ENCODE data around the gene SLC47A2. TPM values are rescaled to one million over a fixed set of nuclear protein-coding genes. Genes with fewer than 3 reads are reported as not detected.

The SLC47A2 gene
- total and polyA plus RNA-seq, 2 of the 13 experiments (the other 11 are each of a cell fraction or from before 2014, with no cell fraction given): 0.04 TPM; not detected in 1

DNA sequence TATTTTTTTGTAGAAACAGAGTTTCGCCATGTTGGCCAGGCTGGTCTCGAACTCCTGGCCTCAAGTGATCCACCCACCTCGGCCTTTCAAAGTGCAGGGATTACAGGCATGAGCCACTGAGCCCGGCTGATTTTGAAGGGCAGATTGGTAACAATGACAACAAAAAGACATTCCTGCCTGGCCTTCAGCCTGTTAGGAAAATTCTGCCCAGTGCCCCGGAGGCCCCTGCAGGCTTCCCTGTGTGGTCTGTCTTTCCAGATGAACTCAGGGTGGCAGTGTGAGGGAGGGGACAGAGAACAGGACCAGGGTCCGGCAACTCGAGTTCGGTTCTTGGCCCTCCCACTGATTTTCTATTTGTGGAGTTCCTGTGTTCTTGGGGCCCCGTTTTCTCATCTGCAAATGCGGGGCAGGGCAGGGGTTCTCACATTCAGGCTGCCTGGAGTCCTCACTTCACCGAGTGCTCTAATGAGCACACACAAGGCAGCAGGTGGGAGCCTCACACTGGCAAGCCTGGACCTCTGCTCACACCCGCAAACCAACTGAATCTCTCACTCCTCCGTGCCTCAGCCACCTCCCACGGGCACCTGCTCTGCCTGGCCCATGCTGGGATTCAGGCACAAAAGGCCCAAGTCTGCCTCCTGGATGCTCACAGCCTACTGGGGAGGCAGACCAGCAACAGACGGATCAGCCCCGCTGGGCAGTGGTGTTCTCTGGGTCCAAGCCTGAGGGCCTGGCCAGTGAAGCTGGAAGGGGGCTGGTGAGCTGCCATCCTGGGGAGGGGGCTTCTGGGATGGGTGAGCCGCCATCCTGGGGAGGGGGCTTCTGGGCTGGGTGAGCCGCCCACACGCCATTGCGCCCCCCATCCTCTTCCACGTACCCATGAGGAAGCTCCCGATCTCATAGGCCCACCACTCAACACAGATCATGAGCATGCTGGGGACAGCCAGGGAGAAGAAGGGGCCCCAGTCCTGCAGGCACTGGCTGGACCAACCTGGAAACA, 10.3 kb downstream of the SLC47A2 start:
- Histone ChIP-seq H4K20me1 (ENCODE audit: insufficient read depth, low read length) (no peaks in the 10 kb centered on the region), H3K27ac (ENCODE audit: extremely low read length, insufficient read depth, low read length) (no peak overlapping the region), H3K79me2 (ENCODE audit: insufficient read depth, low read length) (no peaks in the 10 kb centered on the region), H3K4me2 (ENCODE audit: low read depth, low read length) (peak overlapping the region; percentile 50), H3K27me3 (ENCODE audit: control insufficient read depth in 1 of 2, insufficient read depth in 2 of 2, low read length in 2 of 2) (peaks cover 0 to 15% of the 10 kb centered on the region in 2 experiments; a peak in 4 of 5 replicates), H3K9ac (ENCODE audit: insufficient read depth, low read depth, low read length) (no peak overlapping the region), H3K9me3 (ENCODE audit: low read length) (no peaks in the 10 kb centered on the region), H3K36me3 (replicated peaks in 1 of 2; ENCODE audit: control insufficient read depth in 1 of 2, insufficient read depth in 2 of 2, low read length in 2 of 2) (no peaks in the 10 kb centered on the region), H2AFZ (ENCODE audit: low read length) (no peak overlapping the region), H3K4me1 (ENCODE audit: insufficient read depth, low read length) (peaks cover 69% of the 10 kb centered on the region), H3K4me3 (replicated peaks in 1 of 3; ENCODE audit: insufficient read depth in 1 of 3, low read depth in 2 of 3, low read length in 3 of 3) (peak overlapping the region in 1 of 3 experiments; percentile 47; a peak in 1 of 6 replicates)
- BruUV-seq (replicated peaks): no TSS peak
- peak; percentile 45 for DNase-seq (ENCODE audit: low spot score)
- ATAC-seq: peak; percentile 31
- in situ Hi-C loops (cut with HindIII; ENCODE audit: extremely low pct_ligation_motif_present, low pct_unique_long_range_greater_than_20kb) (loop anchor here (25.0 kb wide), 1 partner anchor 194 kb away; no protein-coding TSS in a partner anchor), intact Hi-C loops (cut with micrococcal nuclease; ENCODE audit: unreplicated experiment) (no loop called here)
- POLR2A ChIA-PET: interaction anchor here (1.0 kb wide), 1 partner anchor 12 kb away, joined by 3 read pairs; no protein-coding TSS in a partner anchor
- no peak for FAIRE-seq
- CTCF ChIA-PET (ENCODE audit: low intra/inter-chr PET ratio, low total read pairs): no interaction called here
- WGBS (ENCODE audit: low lambda C conversion rate): 8% methylated on average over 13 of the region's 22 CpGs
- TF ChIP-seq ZNF510 (CRISPR knock-in tag; IDR thresholded peaks at IDR 0.05; ENCODE audit: low read depth) (no peak), ADNP (CRISPR knock-in tag; IDR thresholded peaks at IDR 0.05) (peak; percentile 48; the same call in 1 of the 2 replicates), ZNF572 (CRISPR knock-in tag; IDR thresholded peaks at IDR 0.05) (0 out of 2 replicates have a peak, but pooled peaks have one; percentile 11), ZKSCAN5 (CRISPR knock-in tag; IDR thresholded peaks at IDR 0.05) (no peak), HNF4A (CRISPR knock-in tag; IDR thresholded peaks at IDR 0.05) (peak; percentile 25; the same call in 1 of the 2 replicates), ZMYM2 (CRISPR knock-in tag; IDR thresholded peaks at IDR 0.05) (0 out of 2 replicates have a peak, but pooled peaks have one; percentile 33), MTF1 (CRISPR knock-in tag; IDR thresholded peaks at IDR 0.05) (no peak), ZNF292 (CRISPR knock-in tag; IDR thresholded peaks at IDR 0.05; ENCODE audit: borderline replicate concordance, low read depth) (0 out of 2 replicates have a peak, but pooled peaks have one; percentile 4), ZMYM3 (CRISPR knock-in tag; IDR thresholded peaks at IDR 0.05) (peak; percentile 35), ZNF598 (CRISPR knock-in tag; IDR thresholded peaks at IDR 0.05; ENCODE audit: borderline replicate concordance) (0 out of 2 replicates have a peak, but pooled peaks have one; percentile 36), LCORL (IDR thresholded peaks at IDR 0.05) (no peak), LCORL (CRISPR knock-in tag; IDR thresholded peaks at IDR 0.05) (0 out of 2 replicates have a peak, but pooled peaks have one; percentile 12), ZFX (CRISPR knock-in tag; IDR thresholded peaks at IDR 0.05; ENCODE audit: low read depth) (0 out of 2 replicates have a peak, but pooled peaks have one; percentile 4), SOX6 (IDR thresholded peaks at IDR 0.05) (no peak), SOX6 (CRISPR knock-in tag; IDR thresholded peaks at IDR 0.05) (0 out of 2 replicates have a peak, but pooled peaks have one; percentile 13), KDM5B (CRISPR knock-in tag; IDR thresholded peaks at IDR 0.05; ENCODE audit: borderline replicate concordance) (peak; percentile 35; the same call in 1 of the 2 replicates), RBAK (CRISPR knock-in tag; IDR thresholded peaks at IDR 0.05) (no peak), ZNF263 (CRISPR knock-in tag; IDR thresholded peaks at IDR 0.05) (no peak; the same call in 1 of the 2 replicates)
- TF ChIP-seq, protein P1, sequence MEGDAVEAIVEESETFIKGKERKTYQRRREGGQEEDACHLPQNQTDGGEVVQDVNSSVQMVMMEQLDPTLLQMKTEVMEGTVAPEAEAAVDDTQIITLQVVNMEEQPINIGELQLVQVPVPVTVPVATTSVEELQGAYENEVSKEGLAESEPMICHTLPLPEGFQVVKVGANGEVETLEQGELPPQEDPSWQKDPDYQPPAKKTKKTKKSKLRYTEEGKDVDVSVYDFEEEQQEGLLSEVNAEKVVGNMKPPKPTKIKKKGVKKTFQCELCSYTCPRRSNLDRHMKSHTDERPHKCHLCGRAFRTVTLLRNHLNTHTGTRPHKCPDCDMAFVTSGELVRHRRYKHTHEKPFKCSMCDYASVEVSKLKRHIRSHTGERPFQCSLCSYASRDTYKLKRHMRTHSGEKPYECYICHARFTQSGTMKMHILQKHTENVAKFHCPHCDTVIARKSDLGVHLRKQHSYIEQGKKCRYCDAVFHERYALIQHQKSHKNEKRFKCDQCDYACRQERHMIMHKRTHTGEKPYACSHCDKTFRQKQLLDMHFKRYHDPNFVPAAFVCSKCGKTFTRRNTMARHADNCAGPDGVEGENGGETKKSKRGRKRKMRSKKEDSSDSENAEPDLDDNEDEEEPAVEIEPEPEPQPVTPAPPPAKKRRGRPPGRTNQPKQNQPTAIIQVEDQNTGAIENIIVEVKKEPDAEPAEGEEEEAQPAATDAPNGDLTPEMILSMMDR (CRISPR knock-in tag; IDR thresholded peaks at IDR 0.05): peak; percentile 24
- TF ChIP-seq, protein P2, sequence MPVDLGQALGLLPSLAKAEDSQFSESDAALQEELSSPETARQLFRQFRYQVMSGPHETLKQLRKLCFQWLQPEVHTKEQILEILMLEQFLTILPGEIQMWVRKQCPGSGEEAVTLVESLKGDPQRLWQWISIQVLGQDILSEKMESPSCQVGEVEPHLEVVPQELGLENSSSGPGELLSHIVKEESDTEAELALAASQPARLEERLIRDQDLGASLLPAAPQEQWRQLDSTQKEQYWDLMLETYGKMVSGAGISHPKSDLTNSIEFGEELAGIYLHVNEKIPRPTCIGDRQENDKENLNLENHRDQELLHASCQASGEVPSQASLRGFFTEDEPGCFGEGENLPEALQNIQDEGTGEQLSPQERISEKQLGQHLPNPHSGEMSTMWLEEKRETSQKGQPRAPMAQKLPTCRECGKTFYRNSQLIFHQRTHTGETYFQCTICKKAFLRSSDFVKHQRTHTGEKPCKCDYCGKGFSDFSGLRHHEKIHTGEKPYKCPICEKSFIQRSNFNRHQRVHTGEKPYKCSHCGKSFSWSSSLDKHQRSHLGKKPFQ (CRISPR knock-in tag; IDR thresholded peaks at IDR 0.05; ENCODE audit: insufficient replicate concordance): peak; percentile 35
